Articular chondrocyte of knee joint (primary cell): Measurements from ENCODE around the gene CSH2. TPM values are rescaled to one million over a fixed set of nuclear protein-coding genes. Genes with fewer than 3 reads are reported as not detected.

Source experiments
- small RNA-seq: library from RNA; depleted of rRNA; stranded (forward); fragments of <200 nt; gene quantifications from one replicate; pipeline ENCODE3, GENCODE V24; 2012
- total RNA-seq: library from RNA; depleted of rRNA; stranded (reverse); fragments of >200 nt; gene quantifications from 2 replicates; pipeline ENCODE4 v1.2.3, GENCODE V29; 2012

CSH2 gene
- total RNA-seq: not detected in 2 replicates

DNA sequence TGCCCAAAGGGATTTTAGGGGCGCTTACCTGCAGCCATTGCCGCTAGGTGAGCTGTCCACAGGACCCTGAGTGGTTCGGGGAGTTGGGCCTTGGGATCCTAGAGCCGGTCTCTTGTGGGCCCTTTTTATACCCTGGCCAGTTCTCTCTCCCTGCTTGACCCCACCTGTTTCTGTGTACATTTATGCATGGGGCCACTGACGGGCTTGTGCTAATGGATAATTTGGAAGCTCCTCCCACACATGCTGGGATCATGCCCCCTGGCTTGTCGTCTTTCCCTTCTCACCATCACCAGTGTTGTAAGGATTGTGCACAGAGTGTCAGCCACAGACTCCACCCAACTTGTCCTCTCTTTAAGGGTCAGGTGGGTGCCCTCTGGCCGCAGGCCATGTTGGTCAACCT lies at the start of gene CSH2:
Gene CSH2 (minus strand): TSS at position 101 of the 400 bp plus-strand sequence. CDS start 63 bp downstream, at position 38.

DNA sequence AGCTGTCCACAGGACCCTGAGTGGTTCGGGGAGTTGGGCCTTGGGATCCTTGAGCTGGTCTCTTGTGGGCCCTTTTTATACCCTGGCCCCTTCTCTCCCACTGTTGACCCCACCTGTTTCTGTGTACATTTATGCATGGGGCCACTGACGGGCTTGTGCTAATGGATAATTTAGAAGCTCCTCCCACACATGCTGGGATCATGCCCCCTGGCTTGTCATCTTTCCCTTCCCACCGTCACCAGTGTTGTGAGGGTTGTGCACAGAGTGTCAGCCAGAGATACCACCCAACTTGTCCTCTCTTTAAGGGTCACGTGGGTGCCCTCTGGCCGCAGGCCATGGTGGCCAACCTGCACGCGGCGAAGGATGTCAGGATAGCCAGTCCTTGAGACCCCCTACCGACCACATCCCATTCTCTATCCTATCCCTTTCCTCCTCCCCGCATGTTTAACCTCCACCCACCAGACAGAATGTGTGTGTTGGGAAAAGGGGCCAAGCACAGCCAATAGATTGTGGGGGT lies 45.4 kb upstream of the CSH2 start, which contains the start of gene GH1:
Gene GH1 (minus strand): TSS at position 51 of the 517 bp plus-strand sequence. CDS start 63 bp downstream, outside the sequence.

DNA sequence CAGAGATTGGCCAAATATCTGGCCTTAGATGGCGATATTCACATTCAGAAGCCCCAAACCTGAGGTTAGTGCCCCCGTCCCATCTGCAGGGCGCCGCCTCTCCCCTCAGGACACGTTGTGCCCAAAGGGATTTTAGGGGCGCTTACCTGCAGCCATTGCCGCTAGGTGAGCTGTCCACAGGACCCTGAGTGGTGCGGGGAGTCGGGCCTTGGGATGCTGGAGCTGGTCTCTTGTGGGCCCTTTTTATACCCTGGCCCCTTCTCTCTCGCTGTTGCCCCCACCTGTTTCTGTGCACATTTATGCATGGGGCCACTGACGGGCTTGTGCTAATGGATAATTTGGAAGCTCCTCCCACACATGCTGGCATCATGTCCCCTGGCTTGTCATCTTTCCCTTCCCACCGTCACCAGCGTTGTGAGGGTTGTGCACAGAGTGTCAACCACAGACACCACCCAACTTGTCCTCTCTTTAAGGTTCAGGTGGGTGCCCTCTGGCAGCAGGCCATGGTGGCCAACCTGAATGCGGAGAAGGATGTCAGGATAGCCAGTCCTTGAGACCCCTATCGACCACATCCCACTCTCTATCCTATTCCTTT lies 37.7 kb upstream of the CSH2 start, which contains the start of gene CSHL1:
Gene CSHL1 (minus strand): TSS at position 218 of the 595 bp plus-strand sequence. CDS start 62 bp downstream, at position 156.

DNA sequence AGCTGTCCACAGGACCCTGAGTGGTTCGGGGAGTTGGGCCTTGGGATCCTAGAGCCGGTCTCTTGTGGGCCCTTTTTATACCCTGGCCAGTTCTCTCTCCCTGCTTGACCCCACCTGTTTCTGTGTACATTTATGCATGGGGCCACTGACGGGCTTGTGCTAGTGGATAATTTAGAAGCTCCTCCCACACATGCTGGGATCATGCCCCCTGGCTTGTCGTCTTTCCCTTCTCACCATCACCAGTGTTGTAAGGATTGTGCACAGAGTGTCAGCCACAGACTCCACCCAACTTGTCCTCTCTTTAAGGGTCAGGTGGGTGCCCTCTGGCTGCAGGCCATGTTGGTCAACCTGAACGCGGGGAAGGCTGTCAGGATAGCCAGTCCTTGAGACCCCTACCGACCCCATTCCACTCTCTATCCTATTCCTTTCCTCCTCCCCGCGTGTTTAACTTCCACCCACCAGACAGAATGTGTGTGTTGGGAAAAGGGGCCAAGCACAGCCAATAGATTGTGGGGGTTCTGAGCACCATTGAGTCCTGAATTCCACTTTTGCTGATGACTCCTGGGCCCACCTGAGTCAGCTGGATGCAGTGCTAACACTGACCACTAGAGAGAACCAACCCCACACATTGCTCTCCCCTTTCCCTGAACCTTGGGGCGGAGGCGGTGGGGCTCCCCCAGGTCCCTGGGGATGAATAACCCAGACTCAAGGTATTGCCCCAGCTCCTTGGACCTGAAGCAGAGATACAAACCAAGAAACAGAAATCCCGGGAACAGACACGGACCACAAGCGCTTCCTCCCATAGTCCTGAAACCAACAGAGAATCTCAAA lies 23.3 kb upstream of the CSH2 start, which contains the start of gene CSH1:
Gene CSH1 (minus strand): TSS at position 51 of the 831 bp plus-strand sequence. CDS start 63 bp downstream, outside the sequence.

DNA sequence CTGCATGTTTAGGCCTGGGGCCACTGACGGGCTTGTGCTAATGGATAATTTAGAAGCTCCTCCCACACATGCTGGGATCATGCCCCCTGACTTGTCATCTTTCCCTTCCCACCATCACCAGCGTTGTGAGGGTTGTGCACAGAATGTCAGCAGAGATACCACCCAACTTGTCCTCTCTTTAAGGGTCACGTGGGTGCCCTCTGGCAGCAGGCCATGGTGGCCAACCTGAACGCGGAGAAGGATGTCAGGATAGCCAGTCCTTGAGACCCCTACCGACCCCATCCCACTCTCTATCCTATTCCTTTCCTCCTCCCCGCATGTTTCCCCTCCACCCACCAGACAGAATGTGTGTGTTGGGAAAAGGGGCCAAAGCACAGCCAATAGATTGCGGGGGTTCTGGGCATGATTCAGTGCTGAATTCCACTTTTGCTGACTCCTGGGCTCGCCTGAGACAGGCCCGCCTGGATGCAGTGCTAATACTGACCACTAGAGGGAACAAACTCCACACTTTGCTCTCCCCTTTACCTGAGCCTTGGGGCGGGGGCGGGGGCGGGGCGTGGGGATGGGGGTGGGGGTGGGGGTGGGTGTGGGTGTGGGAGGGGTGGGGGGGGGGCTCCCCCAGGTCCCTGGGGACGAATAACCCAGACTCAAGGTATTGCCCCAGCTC lies 8.6 kb upstream of the CSH2 start, which contains the start of gene GH2:
Gene GH2 (minus strand): TSS at position 10 of the 667 bp plus-strand sequence. CDS start 143 bp downstream, outside the sequence.

DNA sequence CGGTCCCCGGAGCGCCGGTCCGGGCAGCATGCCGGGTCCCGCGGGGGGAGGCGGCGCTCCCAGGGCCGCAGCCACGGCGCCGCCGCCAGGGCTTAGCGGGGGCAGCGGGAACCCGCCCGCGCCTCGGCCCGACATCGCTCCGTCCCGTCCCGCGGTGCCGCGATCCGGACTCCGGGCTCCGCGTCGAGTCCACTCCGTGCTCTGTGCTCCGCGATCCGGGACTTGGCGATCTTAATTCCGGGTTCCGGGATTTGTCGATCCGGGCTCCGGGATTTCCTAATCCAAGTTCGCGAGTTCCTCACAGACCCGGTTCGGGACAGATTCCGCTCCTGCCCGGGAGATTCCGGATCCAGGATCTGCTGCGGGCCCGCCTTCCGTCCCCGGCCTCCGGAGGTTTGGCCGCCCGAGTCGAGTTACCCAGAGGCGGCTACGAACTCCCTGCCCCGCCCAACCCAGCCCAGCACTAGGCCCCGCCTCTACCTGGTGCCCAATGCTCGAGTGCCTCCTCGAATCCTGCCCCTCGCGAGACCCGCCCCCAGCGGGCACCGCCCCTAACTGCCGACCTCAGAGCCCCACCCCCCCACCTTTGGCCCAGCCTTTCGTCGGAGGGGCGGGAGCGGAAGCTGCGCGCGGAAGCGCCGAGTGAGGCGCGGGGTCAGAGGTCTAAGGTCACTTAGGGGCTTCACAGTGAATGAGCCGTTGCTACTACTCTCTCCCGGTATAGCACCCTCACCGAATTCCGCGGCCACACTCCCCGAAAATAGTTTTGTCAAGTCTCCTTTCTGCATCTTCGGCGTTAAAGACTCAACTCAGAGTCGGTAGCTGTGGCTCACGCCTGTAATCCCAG lies 30.7 kb downstream of the CSH2 start, which contains the start of gene SMARCD2:
Gene SMARCD2 (minus strand): TSS at position 146 of the 847 bp plus-strand sequence. CDS start 11 bp downstream, at position 135.

DNA sequence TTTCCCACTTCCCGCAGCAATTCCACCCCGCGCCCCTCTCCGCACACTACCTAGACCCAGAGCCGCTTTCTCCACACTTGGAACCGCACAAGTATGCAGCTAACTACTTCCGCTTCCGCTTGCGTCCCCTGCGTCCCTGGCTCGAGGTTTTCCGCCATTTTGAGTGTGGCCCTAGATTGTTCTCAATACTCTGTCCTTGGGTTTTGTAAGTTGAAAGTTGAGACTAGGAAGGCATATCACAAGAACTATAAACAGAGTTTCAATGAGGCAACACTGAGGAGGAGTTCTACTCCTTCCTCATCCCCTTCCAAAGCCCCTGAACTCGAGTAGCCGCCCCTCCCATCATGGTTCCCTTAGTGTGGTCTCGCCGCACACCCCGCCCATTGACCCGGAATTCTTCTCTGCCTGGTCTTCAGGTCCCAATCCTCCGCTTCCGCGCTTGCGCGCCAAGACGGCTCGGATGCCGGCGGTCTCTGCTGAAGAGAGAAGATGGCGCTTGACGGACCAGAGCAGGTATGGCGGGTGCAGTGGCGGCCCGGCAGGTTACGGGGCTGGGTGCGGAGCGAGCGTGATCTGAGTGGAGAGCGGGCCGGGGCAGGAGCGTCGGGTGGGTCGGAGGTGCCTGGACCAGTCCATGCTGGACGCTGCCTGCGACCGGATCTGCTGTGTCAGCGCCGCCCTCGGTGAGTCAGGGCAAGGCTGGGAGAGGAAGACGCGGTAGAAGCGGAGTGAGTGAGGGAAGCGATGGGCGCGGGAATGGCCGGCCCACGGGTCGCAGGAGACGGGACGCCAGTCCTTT lies 46.3 kb downstream of the CSH2 start, which contains the start of the genes FTSJ3 and PSMC5:
Gene FTSJ3 (minus strand): TSS at position 662 of the 799 bp plus-strand sequence. CDS start 761 bp downstream, outside the sequence.
Gene PSMC5 (plus strand): TSS at position 430 of the 799 bp plus-strand sequence. CDS start 60 bp downstream, at position 490.

Small RNA genes within 50 kb of the gene (small RNA-seq; reads per million reads assigned to genes)
- not detected for gene AC040958.1
- not detected for gene AC127029.1
- gene GH1: not detected

Other genes with a start within 250 kb of the CSH2 start
- 2.2 and 2.7 TPM in 2 replicates for gene LIMD2, start 173.6 kb downstream of the CSH2 start, total RNA-seq
- gene STRADA, start 131.9 kb downstream of the CSH2 start, total RNA-seq: 31.2 and 37.6 TPM in 2 replicates
- gene CCDC47, start 100.1 kb downstream of the CSH2 start, total RNA-seq: 68.4 and 72.0 TPM in 2 replicates
- gene DDX42, start 99.5 kb downstream of the CSH2 start, total RNA-seq: 79.3 and 89.4 TPM in 2 replicates
- gene PSMC5, start 46.2 kb downstream of the CSH2 start, total RNA-seq: 69.6 and 74.1 TPM in 2 replicates
- 41.1 and 46.3 TPM in 2 replicates for gene FTSJ3, start 46.0 kb downstream of the CSH2 start, total RNA-seq
- 65.2 and 77.0 TPM in 2 replicates for gene SMARCD2, start 31.0 kb downstream of the CSH2 start, total RNA-seq
- gene GH2, start 8.3 kb upstream of the CSH2 start, total RNA-seq: not detected in 2 replicates
- gene CSH1, start 22.9 kb upstream of the CSH2 start, total RNA-seq: not detected in 2 replicates
- gene CSHL1, start 37.6 kb upstream of the CSH2 start, total RNA-seq: not detected in 2 replicates
- not detected in 2 replicates for gene GH1, start 45.2 kb upstream of the CSH2 start, total RNA-seq
- gene CD79B, start 58.7 kb upstream of the CSH2 start, total RNA-seq: 7.5 and 14.1 TPM in 2 replicates
- gene SCN4A, start 99.2 kb upstream of the CSH2 start, total RNA-seq: 0.13 TPM in 1 of 2 replicates, not detected in the other
- gene PRR29, start 124.7 kb upstream of the CSH2 start, total RNA-seq: 0.32 and 0.39 TPM in 2 replicates
- gene ICAM2, start 147.0 kb upstream of the CSH2 start, total RNA-seq: 5.1 and 8.3 TPM in 2 replicates